ENCODE data around the gene APOL1.

DNA sequence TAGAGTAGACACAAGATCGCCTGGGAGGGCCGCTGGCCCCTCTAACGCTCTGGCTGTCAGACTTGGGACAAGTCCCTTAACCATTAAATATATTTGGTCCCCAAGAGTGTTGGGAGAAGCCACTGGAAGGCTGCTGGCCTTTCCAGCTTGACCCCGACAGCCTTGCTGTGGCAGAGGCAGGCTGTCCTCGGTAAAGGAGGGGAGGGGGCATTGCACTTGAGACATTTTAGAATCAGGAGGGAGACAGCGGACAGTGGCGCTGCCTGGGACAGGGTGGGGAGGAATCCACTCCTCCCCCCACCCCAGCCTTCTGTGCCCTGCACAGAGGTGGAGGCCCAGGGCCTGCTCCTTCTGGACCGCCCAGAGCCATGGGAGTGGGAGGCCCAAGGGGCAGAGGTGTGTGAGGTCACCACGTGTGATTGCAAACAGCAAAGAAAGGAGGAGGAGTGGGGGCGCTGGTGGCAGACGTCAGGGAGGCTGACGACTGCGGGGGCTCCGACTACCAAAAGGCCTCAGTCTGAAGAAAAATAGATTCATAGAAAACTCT lies 28.9 kb downstream of the APOL1 start:
- TF ChIP-seq, protein P1, sequence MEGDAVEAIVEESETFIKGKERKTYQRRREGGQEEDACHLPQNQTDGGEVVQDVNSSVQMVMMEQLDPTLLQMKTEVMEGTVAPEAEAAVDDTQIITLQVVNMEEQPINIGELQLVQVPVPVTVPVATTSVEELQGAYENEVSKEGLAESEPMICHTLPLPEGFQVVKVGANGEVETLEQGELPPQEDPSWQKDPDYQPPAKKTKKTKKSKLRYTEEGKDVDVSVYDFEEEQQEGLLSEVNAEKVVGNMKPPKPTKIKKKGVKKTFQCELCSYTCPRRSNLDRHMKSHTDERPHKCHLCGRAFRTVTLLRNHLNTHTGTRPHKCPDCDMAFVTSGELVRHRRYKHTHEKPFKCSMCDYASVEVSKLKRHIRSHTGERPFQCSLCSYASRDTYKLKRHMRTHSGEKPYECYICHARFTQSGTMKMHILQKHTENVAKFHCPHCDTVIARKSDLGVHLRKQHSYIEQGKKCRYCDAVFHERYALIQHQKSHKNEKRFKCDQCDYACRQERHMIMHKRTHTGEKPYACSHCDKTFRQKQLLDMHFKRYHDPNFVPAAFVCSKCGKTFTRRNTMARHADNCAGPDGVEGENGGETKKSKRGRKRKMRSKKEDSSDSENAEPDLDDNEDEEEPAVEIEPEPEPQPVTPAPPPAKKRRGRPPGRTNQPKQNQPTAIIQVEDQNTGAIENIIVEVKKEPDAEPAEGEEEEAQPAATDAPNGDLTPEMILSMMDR (IDR thresholded peaks at IDR 0.05; ENCODE audit: low read length) = no peak
- no peak for TF ChIP-seq EZH2 (IDR thresholded peaks at IDR 0.05; ENCODE audit: borderline replicate concordance, low read length)
